Gastrocnemius medialis (tissue), 4 donors: Measurements from ENCODE around the gene IRF2BP2.

Experiments used
- POLR2A ChIP-seq, 2 donors: fragments of 450-650 bp; IDR thresholded peaks; one replicate each; pipeline ENCODE4 v1.6.1; 2017; ENCODE audit warnings: antibody characterized with exemption in 2 of 2, mild to moderate bottlenecking in 2 of 2, moderate library complexity in 2 of 2
- TF ChIP-seq, protein P1 (sequence below), 5 experiments: fragments of 450-650 bp in 3 of 5; fragments of 200-600 bp in 2 of 5; sonication (generic) in 2 of 5; IDR thresholded peaks in 4 of 5; conservative IDR thresholded peaks in 1 of 5; 1 replicate in 4 of 5; 2 replicates in 1 of 5; pipeline ENCODE4 v1.5.1; 2016 to 2019; ENCODE audit warnings: antibody characterized with exemption in 5 of 5, mild to moderate bottlenecking in 3 of 5, moderate library complexity in 3 of 5

DNA sequence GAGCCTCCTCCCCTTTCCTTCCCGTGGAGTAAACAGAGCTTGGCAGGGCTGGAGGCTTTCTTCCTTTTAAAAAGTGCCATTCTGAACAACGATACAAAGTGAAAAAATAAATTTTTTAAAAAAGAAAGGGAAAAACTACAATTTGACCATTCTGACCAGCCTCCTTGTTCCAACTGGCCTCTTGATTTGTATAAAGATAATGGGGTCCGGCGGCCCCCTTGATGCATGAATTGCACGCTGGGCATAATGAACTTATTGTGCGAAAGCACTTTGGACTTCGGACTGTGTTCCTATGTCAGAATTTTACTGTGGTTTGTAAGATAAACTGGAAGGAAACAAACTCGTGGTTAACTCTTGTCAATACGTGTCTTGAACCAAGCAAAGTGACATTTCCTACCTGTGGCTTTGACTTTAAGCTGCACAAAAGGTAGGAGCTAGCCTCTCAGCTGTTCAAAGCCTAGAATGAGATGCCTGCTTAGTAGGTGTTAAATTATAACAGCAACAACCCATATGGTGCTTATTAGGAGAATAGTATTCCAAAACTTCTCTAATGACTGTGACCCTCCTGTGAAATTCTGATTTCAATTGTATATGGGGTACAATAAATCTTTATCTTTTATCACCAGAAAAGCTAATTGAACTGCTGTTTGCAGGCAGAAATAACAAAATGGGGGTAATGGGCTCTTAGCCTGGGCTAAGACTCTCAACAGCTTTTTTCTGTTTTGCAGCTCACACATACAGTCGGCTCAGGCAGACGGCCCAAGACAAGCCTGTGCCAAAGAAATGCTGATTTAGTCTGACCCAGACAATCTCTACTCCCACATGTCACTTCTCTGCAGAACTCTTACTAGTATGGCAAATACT, 9.3 kb downstream of the IRF2BP2 start:
- TF ChIP-seq, protein P1, sequence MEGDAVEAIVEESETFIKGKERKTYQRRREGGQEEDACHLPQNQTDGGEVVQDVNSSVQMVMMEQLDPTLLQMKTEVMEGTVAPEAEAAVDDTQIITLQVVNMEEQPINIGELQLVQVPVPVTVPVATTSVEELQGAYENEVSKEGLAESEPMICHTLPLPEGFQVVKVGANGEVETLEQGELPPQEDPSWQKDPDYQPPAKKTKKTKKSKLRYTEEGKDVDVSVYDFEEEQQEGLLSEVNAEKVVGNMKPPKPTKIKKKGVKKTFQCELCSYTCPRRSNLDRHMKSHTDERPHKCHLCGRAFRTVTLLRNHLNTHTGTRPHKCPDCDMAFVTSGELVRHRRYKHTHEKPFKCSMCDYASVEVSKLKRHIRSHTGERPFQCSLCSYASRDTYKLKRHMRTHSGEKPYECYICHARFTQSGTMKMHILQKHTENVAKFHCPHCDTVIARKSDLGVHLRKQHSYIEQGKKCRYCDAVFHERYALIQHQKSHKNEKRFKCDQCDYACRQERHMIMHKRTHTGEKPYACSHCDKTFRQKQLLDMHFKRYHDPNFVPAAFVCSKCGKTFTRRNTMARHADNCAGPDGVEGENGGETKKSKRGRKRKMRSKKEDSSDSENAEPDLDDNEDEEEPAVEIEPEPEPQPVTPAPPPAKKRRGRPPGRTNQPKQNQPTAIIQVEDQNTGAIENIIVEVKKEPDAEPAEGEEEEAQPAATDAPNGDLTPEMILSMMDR (IDR thresholded peaks at IDR 0.05 in 4 of 5, conservative IDR thresholded peaks at IDR 0.05 in 1 of 5), result no peak
- TF ChIP-seq POLR2A (IDR thresholded peaks at IDR 0.05), result no peak
